ENCODE data around the gene RNF217. TPM values are rescaled to one million over a fixed set of nuclear protein-coding genes. Genes with fewer than 3 reads are reported as not detected.

The RNF217 gene
- total RNA-seq (2022; extraction: Qiagen RNA extraction), result 5.9 to 7.3 TPM (median 6.9 TPM) in 5 replicates

GRCh38 chr6:124961777-124962638 lies at the start of gene RNF217:
RNF217 (plus strand) TSS chr6:124962437; CDS start chr6:124962545, 108 bp downstream.

Other genes starting within 250 kb of the RNF217 start
- 47.4 to 53.1 TPM (median 49.1 TPM) in 5 replicates for gene TPD52L1, start 191.3 kb downstream of the RNF217 start, total RNA-seq (2022; extraction: Qiagen RNA extraction)